Karpas-422 (cell line): Measurements from ENCODE around the gene SPOCK1. TPM values are rescaled to one million over a fixed set of nuclear protein-coding genes. Genes with fewer than 3 reads are reported as not detected.
A peak's percentile ranks its signal among the peaks of the same experiment; 100 is the strongest.
"Not testable (repeated sequence)": the region's sequence is repeated elsewhere in the genome, so short reads cannot be mapped to it uniquely, and the experiment has no call there.

Experiments
- DNase-seq: peaks from one replicate; pipeline ENCODE4 v3.0.0-alpha.2; 2015
- H2AFZ ChIP-seq: fragments of 200-600 bp; sonication (generic); 2 replicates; pipeline ENCODE4 v1.6.1; 2014; ENCODE audit warnings: antibody characterized with exemption, low read length, mixed read lengths
- H3K27ac ChIP-seq: fragments of 200-600 bp; sonication (generic); 2 replicates; pipeline ENCODE4 v1.5.1; 2014; ENCODE audit warnings: mild to moderate bottlenecking, low read length, moderate library complexity
- H3K27me3 ChIP-seq: fragments of 200-600 bp; sonication (generic); 2 replicates; pipeline ENCODE4 v1.6.1; 2014; ENCODE audit warnings: low read length, mixed read lengths
- H3K36me3 ChIP-seq: fragments of 200-600 bp; sonication (generic); 2 replicates; pipeline ENCODE4 v1.6.1; 2014; ENCODE audit warnings: low read length, mixed read lengths; ENCODE audit not compliant: insufficient read depth
- H3K4me1 ChIP-seq: fragments of 200-600 bp; sonication (generic); 2 replicates; pipeline ENCODE4 v1.6.1; 2014; ENCODE audit warnings: mild to moderate bottlenecking, low read length, mixed read lengths
- H3K4me2 ChIP-seq: fragments of 200-600 bp; sonication (generic); 2 replicates; pipeline ENCODE4 v1.6.1; 2014; ENCODE audit warnings: low read length, low read depth, mild to moderate bottlenecking; ENCODE audit not compliant: poor library complexity, severe bottlenecking
- H3K4me3 ChIP-seq: fragments of 200-600 bp; sonication (generic); 2 replicates; pipeline ENCODE4 v1.5.1; 2014; ENCODE audit warnings: mild to moderate bottlenecking, antibody characterized with exemption, low read length, mixed read lengths
- H3K79me2 ChIP-seq: fragments of 200-600 bp; sonication (generic); 2 replicates; pipeline ENCODE4 v1.6.1; 2014; ENCODE audit warnings: mild to moderate bottlenecking, low read length, mixed read lengths
- H3K9ac ChIP-seq: fragments of 200-600 bp; sonication (generic); 2 replicates; pipeline ENCODE4 v1.6.0; 2014; ENCODE audit warnings: low read length
- H3K9me2 ChIP-seq: fragments of 200-600 bp; sonication (generic), shearing (Covaris generic); replicated peaks from 2 replicates; pipeline ENCODE4 v1.6.0; 2014; ENCODE audit warnings: mild to moderate bottlenecking, low read length, moderate library complexity; ENCODE audit not compliant: insufficient read depth
- H3K9me3 ChIP-seq: fragments of 300-700, 200-600 bp; sonication (generic); 2 replicates; pipeline ENCODE4 v1.6.1; 2014; ENCODE audit warnings: low read length, mixed read lengths
- H4K20me1 ChIP-seq: fragments of 200-600 bp; sonication (generic); 2 replicates; pipeline ENCODE4 v1.6.1; 2014; ENCODE audit warnings: mild to moderate bottlenecking, antibody characterized with exemption, low read length, low read depth; ENCODE audit not compliant: insufficient read depth
- total RNA-seq: library from RNA; depleted of rRNA; stranded (reverse); fragments of >200 nt; shearing (Covaris generic); gene quantifications from 2 replicates; pipeline ENCODE4 v1.2.3, GENCODE V29; 2014; ENCODE audit warnings: low replicate concordance

SPOCK1 gene
- total RNA-seq, 1 experiment from 2014 or later = 1.0 TPM

DNA sequence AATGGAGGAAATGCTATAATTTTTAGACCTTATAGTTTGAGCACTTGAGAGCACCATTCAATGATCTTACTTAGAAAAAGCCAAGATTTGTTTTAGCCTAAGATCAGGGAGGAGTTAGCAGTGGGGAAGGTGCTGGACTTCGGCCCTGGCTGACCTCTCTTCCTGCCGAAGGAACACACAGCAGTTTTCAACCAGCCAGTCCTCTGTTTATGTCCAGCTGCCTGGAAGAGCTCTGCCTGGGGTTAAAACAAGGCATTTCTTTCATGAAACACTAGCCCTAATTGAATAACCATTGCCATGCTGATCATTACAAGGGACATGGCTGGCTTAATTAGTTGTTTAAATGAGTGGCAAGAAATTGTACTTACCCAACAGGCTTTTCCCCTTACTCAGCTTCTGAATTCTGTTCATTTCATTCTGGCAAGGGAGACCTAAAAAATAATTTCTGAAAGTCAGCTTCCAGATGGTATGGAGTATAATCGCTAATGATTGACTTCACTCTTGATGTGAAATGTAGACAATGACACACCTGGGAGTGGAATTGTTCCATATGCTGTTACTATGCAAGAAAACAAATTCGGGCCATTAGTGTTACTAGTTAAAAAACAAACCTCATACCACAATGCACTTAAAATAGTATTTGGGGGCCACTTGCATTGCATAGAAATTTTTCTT is 514.2 kb downstream of the SPOCK1 start:
- no peak overlapping the region for H2AFZ ChIP-seq
- no peaks in the 10 kb centered on the region for H3K9me2 ChIP-seq
- DNase-seq = peak; percentile 5
- no peak overlapping the region for H3K9ac ChIP-seq
- no peak overlapping the region for H3K4me2 ChIP-seq
- no peaks in the 10 kb centered on the region for H4K20me1 ChIP-seq
- no peaks in the 10 kb centered on the region for H3K4me1 ChIP-seq
- no peaks in the 10 kb centered on the region for H3K27me3 ChIP-seq
- no peaks in the 10 kb centered on the region for H3K79me2 ChIP-seq
- H3K9me3 ChIP-seq = no peaks in the 10 kb centered on the region
- H3K4me3 ChIP-seq = no peak overlapping the region
- H3K36me3 ChIP-seq = no peaks in the 10 kb centered on the region
- no peak overlapping the region for H3K27ac ChIP-seq

DNA sequence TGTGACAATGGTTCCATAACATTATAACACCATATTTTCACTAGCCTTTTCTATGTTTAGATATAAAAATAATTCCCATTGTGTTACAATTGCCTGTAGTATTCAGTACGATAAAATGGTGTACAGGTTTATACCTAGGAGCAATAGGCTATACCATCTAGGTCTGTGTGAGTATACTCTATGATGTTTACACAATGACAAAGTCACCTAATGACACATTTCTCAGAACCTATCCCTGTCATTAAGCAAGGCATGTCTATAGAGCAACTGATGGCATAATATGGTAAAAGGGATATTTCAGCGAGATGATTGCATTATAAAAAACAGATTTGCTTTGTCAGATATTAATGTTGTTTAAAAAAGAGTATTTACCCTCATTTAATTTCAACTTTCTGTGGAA is 517.2 kb downstream of the SPOCK1 start:
- Histone ChIP-seq H3K4me2 (no peak overlapping the region), H4K20me1 (no peaks in the 10 kb centered on the region), H3K79me2 (no peaks in the 10 kb centered on the region), H3K27ac (no peak overlapping the region), H3K9me3 (no peaks in the 10 kb centered on the region), H2AFZ (no peak overlapping the region), H3K4me3 (no peak overlapping the region), H3K9me2 (no peaks in the 10 kb centered on the region), H3K9ac (no peak overlapping the region), H3K4me1 (no peaks in the 10 kb centered on the region), H3K27me3 (no peaks in the 10 kb centered on the region), H3K36me3 (no peaks in the 10 kb centered on the region)
- no peak for DNase-seq

DNA sequence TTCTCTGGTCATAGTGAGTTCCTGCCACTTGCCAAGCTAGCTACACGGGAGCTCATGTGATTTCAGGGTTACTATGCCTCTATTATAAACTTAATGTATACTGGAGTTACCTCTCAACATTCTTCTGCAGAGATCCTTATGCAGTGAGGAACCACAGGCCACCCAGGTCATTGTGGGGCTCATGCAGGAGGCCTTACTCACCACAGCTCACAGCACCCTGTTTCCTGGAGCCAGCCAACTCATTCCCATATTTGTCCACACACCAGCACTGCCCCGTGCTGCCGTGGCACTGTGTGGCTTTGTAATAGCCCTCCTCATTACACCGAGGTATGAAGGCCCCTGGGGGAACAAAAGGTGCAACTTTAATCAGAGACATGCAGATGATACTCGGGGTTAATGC is 520.0 kb downstream of the SPOCK1 start:
- Histone ChIP-seq H3K4me1 (no peaks in the 10 kb centered on the region), H4K20me1 (no peaks in the 10 kb centered on the region), H3K36me3 (no peaks in the 10 kb centered on the region), H3K4me3 (no peak overlapping the region), H3K9me2 (no peaks in the 10 kb centered on the region), H3K9ac (no peak overlapping the region), H3K79me2 (no peaks in the 10 kb centered on the region), H3K4me2 (no peak overlapping the region), H3K27me3 (no peaks in the 10 kb centered on the region), H2AFZ (no peak overlapping the region), H3K9me3 (no peaks in the 10 kb centered on the region), H3K27ac (no peak overlapping the region)
- DNase-seq = no peak

DNA sequence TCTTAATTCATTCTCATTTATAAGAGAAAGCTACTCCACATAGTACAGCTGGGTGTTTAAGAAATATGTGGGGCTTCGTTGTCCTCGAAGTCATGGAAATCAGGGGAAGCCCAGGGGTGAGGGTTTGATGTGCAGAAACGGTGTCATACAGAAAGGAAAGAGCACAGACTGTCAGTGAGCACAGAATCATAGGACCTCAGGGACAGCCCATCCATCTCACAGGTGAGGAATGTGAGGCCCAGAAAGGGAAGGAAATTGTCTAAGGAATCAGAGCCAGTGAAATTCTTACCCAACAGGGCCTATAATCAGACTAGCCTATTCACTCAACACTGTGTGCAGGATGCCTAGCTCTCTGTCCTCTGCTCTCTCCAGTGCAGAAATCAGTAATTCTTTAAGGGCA is 535.6 kb downstream of the SPOCK1 start:
- no peaks in the 10 kb centered on the region for H3K27me3 ChIP-seq
- no peak overlapping the region for H3K4me2 ChIP-seq
- DNase-seq = no peak
- H3K4me3 ChIP-seq = no peak overlapping the region
- no peaks in the 10 kb centered on the region for H3K36me3 ChIP-seq
- no peaks in the 10 kb centered on the region for H3K79me2 ChIP-seq
- no peaks in the 10 kb centered on the region for H4K20me1 ChIP-seq
- H3K4me1 ChIP-seq = no peaks in the 10 kb centered on the region
- no peaks in the 10 kb centered on the region for H3K9me2 ChIP-seq
- H2AFZ ChIP-seq = no peak overlapping the region
- no peaks in the 10 kb centered on the region for H3K9me3 ChIP-seq
- no peak overlapping the region for H3K27ac ChIP-seq
- no peak overlapping the region for H3K9ac ChIP-seq

DNA sequence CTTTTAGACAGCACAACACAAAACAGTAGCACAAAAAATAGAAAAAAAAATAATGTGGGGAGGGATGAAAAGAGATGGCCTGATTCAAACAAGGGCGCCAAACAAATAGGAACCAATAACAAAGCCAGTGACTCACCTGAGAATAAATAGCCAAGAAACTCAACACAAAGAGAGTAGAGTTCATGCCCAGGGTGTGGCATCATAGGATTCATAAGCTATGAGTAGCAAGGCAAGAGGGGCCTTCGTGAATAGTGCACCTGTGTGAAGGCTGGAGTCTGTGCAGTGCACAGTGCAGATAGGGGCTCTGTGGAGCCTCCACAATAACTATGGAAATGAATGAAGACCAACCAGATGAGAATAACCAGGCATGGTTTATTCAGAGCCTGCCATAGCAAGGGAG is 541.7 kb downstream of the SPOCK1 start:
- no peak for DNase-seq
- no peak overlapping the region for H3K4me3 ChIP-seq
- no peak overlapping the region for H3K27ac ChIP-seq
- H3K4me1 ChIP-seq = no peaks in the 10 kb centered on the region
- H3K9me2 ChIP-seq = no peaks in the 10 kb centered on the region
- no peaks in the 10 kb centered on the region for H3K79me2 ChIP-seq
- no peaks in the 10 kb centered on the region for H3K9me3 ChIP-seq
- H3K9ac ChIP-seq = no peak overlapping the region
- no peak overlapping the region for H2AFZ ChIP-seq
- no peak overlapping the region for H3K4me2 ChIP-seq
- no peaks in the 10 kb centered on the region for H4K20me1 ChIP-seq
- H3K27me3 ChIP-seq = no peaks in the 10 kb centered on the region
- H3K36me3 ChIP-seq = no peaks in the 10 kb centered on the region

DNA sequence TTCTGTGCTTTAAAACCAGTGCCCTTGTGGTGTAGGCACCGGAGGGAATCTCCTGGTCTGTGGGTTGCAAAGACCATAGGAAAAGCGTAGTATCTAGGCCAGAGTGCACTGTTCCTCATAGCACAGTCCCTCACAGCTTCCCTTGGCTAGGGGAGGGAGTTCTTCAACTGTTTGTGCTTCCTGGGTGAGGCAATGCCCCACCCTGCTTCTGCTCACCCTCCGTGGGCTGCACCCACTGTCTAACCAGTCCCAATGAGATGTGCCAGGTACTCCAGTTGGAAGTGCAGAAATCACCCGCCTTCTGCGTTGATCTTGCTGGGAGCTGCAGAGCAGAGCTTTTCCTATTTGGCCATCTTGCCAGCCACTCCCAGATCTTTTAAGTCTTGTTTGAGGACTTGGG is 545.0 kb downstream of the SPOCK1 start:
- H3K4me1 ChIP-seq, H3K27ac ChIP-seq, H3K4me3 ChIP-seq, H2AFZ ChIP-seq, DNase-seq, H3K36me3 ChIP-seq, H4K20me1 ChIP-seq, H3K4me2 ChIP-seq, H3K9ac ChIP-seq, H3K9me2 ChIP-seq, H3K27me3 ChIP-seq, H3K79me2 ChIP-seq, H3K9me3 ChIP-seq: not testable (repeated sequence)

DNA sequence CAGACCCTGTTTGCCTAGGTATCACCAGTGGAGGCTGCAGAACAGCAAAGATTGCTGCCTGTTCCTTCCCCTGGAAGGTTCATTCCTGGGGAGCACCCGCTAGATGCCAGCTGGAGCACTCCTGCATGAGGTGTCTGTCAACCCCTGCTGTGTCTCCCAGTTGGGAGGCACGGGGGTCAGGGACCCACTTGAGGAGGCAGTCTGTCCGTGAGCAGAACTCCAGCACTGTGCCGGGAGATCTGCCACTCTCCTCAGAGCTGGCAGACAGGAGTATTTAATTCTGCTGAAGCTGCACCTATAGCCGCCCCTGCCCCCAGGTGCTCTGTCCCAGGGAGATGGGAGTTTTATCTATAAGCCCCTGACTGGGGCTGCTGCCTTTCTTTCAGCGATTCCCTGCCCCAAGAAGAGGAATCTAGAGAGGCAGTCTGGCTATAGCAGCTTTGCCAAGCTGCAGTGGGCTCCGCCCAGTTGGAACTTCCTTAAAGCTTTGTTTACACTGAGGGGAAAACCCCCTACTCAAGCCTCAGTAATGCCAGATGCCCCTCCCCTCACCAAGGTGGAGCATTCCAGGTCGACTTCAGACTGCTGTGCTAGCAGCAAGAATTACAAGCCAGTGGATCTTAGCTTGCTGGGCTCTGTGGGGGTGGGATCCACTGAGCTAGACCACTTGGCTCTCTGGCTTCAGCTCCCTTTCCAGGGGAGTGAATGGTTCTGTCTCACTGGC is 545.6 kb downstream of the SPOCK1 start:
- DNase-seq, H3K9ac ChIP-seq, H3K9me2 ChIP-seq, H3K27me3 ChIP-seq, H3K4me1 ChIP-seq, H3K27ac ChIP-seq, H2AFZ ChIP-seq, H3K4me3 ChIP-seq, H3K9me3 ChIP-seq, H3K4me2 ChIP-seq, H3K36me3 ChIP-seq, H4K20me1 ChIP-seq, H3K79me2 ChIP-seq: not testable (repeated sequence)

DNA sequence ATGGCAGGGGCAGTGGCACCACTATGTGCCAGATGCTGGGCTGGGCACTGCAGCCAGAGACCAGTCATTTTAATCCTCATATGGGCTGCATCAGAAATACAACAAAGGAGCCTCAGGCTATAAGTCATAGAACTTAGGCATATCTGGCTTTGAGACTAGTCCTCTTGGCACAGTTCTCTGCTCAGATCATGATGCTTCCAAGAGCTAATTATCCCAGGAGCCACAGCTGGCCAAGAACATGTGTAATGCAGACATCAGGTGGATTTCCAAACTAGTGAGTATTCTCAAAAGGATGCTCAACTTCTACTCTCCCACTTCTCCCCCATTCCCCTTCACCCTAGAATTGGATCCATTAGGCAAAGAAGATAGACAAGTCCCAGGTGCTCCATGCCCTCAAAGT is 571.6 kb downstream of the SPOCK1 start:
- H2AFZ ChIP-seq = no peak overlapping the region

More for the DNA sequence above, 571.6 kb downstream of the SPOCK1 start:
- DNase-seq = no peak
- Histone ChIP-seq H3K9me3 (no peaks in the 10 kb centered on the region), H3K36me3 (no peaks in the 10 kb centered on the region), H3K27me3 (no peaks in the 10 kb centered on the region), H3K4me1 (no peaks in the 10 kb centered on the region), H3K27ac (no peak overlapping the region), H3K4me3 (no peak overlapping the region), H3K9ac (no peak overlapping the region), H3K9me2 (no peaks in the 10 kb centered on the region), H3K4me2 (no peak overlapping the region), H4K20me1 (no peaks in the 10 kb centered on the region), H3K79me2 (no peaks in the 10 kb centered on the region)
